GM12878 (cell line): ENCODE data around the gene KLLN. TPM values are rescaled to one million over a fixed set of nuclear protein-coding genes. Genes with fewer than 3 reads are reported as not detected.

ENCODE experiments used
- BACH1 ChIP-seq: fragments of 450-650 bp; IDR thresholded peaks from 2 replicates; pipeline ENCODE4 v1.6.1; 2017; ENCODE audit warnings: mild to moderate bottlenecking, borderline replicate concordance
- CEBPB ChIP-seq, 2 experiments: fragments of 150-350 bp in 1 of 2; IDR thresholded peaks; 2 replicates each; pipeline ENCODE4 v1.6.1; 2012 to 2014; ENCODE audit warnings: low read depth in 2 of 2, low read length in 2 of 2, borderline replicate concordance in 1 of 2, inconsistent platforms in 1 of 2
- CEBPZ ChIP-seq: fragments of 150-350 bp; IDR thresholded peaks from 2 replicates; pipeline ENCODE4 v1.6.1; 2016; ENCODE audit warnings: low read depth, low read length
- CTCF ChIP-seq, 3 experiments: IDR thresholded peaks in 2 of 3; conservative IDR thresholded peaks in 1 of 3; 2 replicates each; pipeline ENCODE4 v1.5.1; 2011; ENCODE audit warnings: low read depth in 3 of 3, low read length in 3 of 3, mild to moderate bottlenecking in 3 of 3, control low read depth in 2 of 3, moderate library complexity in 2 of 3, inconsistent platforms in 1 of 3, mixed read lengths in 1 of 3; ENCODE audit not compliant: control insufficient read depth in 2 of 3, insufficient read depth in 1 of 3; ENCODE audit errors: extremely low read depth in 1 of 3
- E2F4 ChIP-seq: IDR thresholded peaks from 2 replicates; pipeline ENCODE4 v1.6.1; 2012; ENCODE audit warnings: low read depth, low read length, improper control_type of control experiment
- EP300 ChIP-seq, 2 experiments: fragments of 150-350 bp in 1 of 2; IDR thresholded peaks; 2 replicates each; pipeline ENCODE4 v1.6.1; 2011 to 2012; ENCODE audit warnings: low read depth in 2 of 2, low read length in 2 of 2, borderline replicate concordance in 1 of 2, improper control_type of control experiment in 1 of 2, inconsistent platforms in 1 of 2; ENCODE audit not compliant: control insufficient read depth in 1 of 2
- FOXM1 ChIP-seq: IDR thresholded peaks from 2 replicates; pipeline ENCODE4 v1.6.1; 2012; ENCODE audit warnings: low read depth, mild to moderate bottlenecking, inconsistent platforms, low read length, moderate library complexity
- KDM1A ChIP-seq: fragments of 200-600 bp; sonication (generic); IDR thresholded peaks from 2 replicates; pipeline ENCODE4 v1.6.1; 2016; ENCODE audit warnings: borderline replicate concordance
- KLF5 ChIP-seq: fragments of 450-650 bp; IDR thresholded peaks from 2 replicates; pipeline ENCODE4 v1.6.1; 2014; ENCODE audit warnings: mild to moderate bottlenecking; ENCODE audit not compliant: partially characterized antibody
- NRF1 ChIP-seq: conservative IDR thresholded peaks from 2 replicates; pipeline ENCODE4 v1.6.1; 2011; ENCODE audit warnings: mild to moderate bottlenecking, low read depth, low read length, improper control_type of control experiment
- PML ChIP-seq: IDR thresholded peaks from 2 replicates; pipeline ENCODE4 v1.6.1; 2012; ENCODE audit warnings: low read length, inconsistent platforms
- RAD51 ChIP-seq: fragments of 450-650 bp; IDR thresholded peaks from 2 replicates; pipeline ENCODE4 v1.6.1; 2016; ENCODE audit warnings: moderate library complexity, mild to moderate bottlenecking, inconsistent platforms
- SUZ12 ChIP-seq: fragments of 200-600 bp; sonication (generic); IDR thresholded peaks from one replicate; pipeline ENCODE4 v1.6.1; 2018; ENCODE audit warnings: antibody characterized with exemption, mild to moderate bottlenecking; ENCODE audit not compliant: unreplicated experiment
- TCF12 ChIP-seq: IDR thresholded peaks from 2 replicates; pipeline ENCODE4 v1.6.1; 2011; ENCODE audit warnings: low read depth, mild to moderate bottlenecking, low read length
- WRNIP1 ChIP-seq: IDR thresholded peaks from 2 replicates; pipeline ENCODE4 v1.6.1; 2011; ENCODE audit warnings: low read depth, low read length, improper control_type of control experiment, borderline replicate concordance
- YY1 ChIP-seq: IDR thresholded peaks from 2 replicates; pipeline ENCODE4 v1.6.1; 2011; ENCODE audit warnings: low read depth, mild to moderate bottlenecking, low read length
- ZNF384 ChIP-seq: IDR thresholded peaks from 2 replicates; pipeline ENCODE4 v1.6.1; 2012; ENCODE audit warnings: low read depth, mild to moderate bottlenecking, low read length, improper control_type of control experiment, borderline replicate concordance
- ZNF592 ChIP-seq: fragments of 450-650 bp; IDR thresholded peaks from 2 replicates; pipeline ENCODE4 v1.6.1; 2017; ENCODE audit warnings: mild to moderate bottlenecking, moderate library complexity
- polyA plus RNA-seq, 11 experiments: library from polyadenylated mRNA; depleted of rRNA in 4 of 11; unstranded in 6 of 11; stranded (reverse) in 5 of 11; fragments of >200 nt; fragmentation: Nextera tagmentation in 4 of 11; fragmentation: Illumina TruSeq in 1 of 11; extraction: Ambion mirVana in 4 of 11; extraction: Trizol in 1 of 11; gene quantifications; 1 replicate in 1 of 11; 2 replicates in 10 of 11; pipeline versions ENCODE4 v1.2.1 to v1.2.3, GENCODE V29; 2011 to 2016; ENCODE audit warnings: inconsistent platforms in 2 of 11, missing spikeins in 2 of 11, low read depth in 1 of 11
- total RNA-seq, 4 experiments: library from RNA; depleted of rRNA in 3 of 4; stranded (reverse); fragments of >200 nt in 3 of 4; fragmentation: Illumina TruSeq in 1 of 4; extraction: Trizol in 1 of 4; gene quantifications; 2 replicates each; pipeline versions ENCODE4 v1.2.1 to v1.2.3, GENCODE V29; 2013 to 2021

Gene KLLN
- total and polyA plus RNA-seq, 10 of the 15 experiments (the other 5 are each of a cell fraction or from before 2014, with no cell fraction given): 0.87 to 2.2 (median 1.7) TPM

GRCh38 chr10:87860156-87860795 is 3.1 kb downstream of the KLLN start (continued):
- no peak for TF ChIP-seq ZNF384
- TF ChIP-seq BACH1: no peak
- TF ChIP-seq WRNIP1: no peak
- TF ChIP-seq CEBPB (IDR thresholded peaks at IDR 0.05; ENCODE audit: borderline replicate concordance in 1 of 2, low read depth in 2 of 2, low read length in 2 of 2): no peak
- TF ChIP-seq NRF1: no peak
- TF ChIP-seq CTCF (IDR thresholded peaks at IDR 0.05 in 2 of 3, conservative IDR thresholded peaks at IDR 0.05 in 1 of 3; ENCODE audit: control insufficient read depth in 2 of 3, extremely low read depth in 1 of 3, insufficient read depth in 1 of 3, low read depth in 3 of 3, low read length in 3 of 3): peak; percentile 61 to 97 (median 84); a peak in 5 of 6 replicates
- no peak for TF ChIP-seq CEBPZ
- TF ChIP-seq EP300 (IDR thresholded peaks at IDR 0.05; ENCODE audit: borderline replicate concordance in 1 of 2, control insufficient read depth in 1 of 2, low read depth in 2 of 2, low read length in 2 of 2): no peak
- TF ChIP-seq ZNF592: 0 out of 2 replicates have a peak, but pooled peaks have one; percentile 38
- TF ChIP-seq KLF5: no peak
- TF ChIP-seq E2F4: no peak
- no peak for TF ChIP-seq KDM1A
- TF ChIP-seq RAD51: peak; percentile 12; the same call in 1 of the 2 replicates
- TF ChIP-seq TCF12: no peak
- no peak for TF ChIP-seq PML
- TF ChIP-seq FOXM1: peak; percentile 38; the same call in 1 of the 2 replicates
- TF ChIP-seq SUZ12: no peak
- TF ChIP-seq YY1: 0 out of 2 replicates have a peak, but pooled peaks have one; percentile 44
